ENCODE results near the gene KHK.
A peak's percentile ranks its signal among the peaks of the same experiment; 100 is the strongest.

KHK gene

GRCh38 chr2:27088634-27089033 lies 2.1 kb downstream of the KHK start:
- no peaks in the 10 kb centered on the region for H3K9me3 ChIP-seq (ENCODE audit: control insufficient read depth in 1 of 2, low read length in 2 of 2)
- H3K27me3 ChIP-seq (ENCODE audit: control insufficient read depth in 1 of 2, insufficient read depth in 2 of 2, low read length in 2 of 2): no peaks in the 10 kb centered on the region
- no peaks in the 10 kb centered on the region for H3K36me3 ChIP-seq (ENCODE audit: control insufficient read depth in 1 of 2, insufficient read depth in 2 of 2, low read length in 2 of 2)
- H3K9ac ChIP-seq (ENCODE audit: low read depth in 1 of 2, low read length in 2 of 2): peak overlapping the region; percentile 48 to 64
- H3K27ac ChIP-seq (ENCODE audit: low read depth, low read length): no peak overlapping the region
- H3K4me1 ChIP-seq (ENCODE audit: control insufficient read depth in 1 of 2, insufficient read depth in 2 of 2, low read length in 2 of 2): peaks cover 40 to 57% of the 10 kb centered on the region in 2 donors
- peak overlapping the region; percentile 78 to 92 for H3K4me3 ChIP-seq (ENCODE audit: low read depth in 1 of 2, low read length in 2 of 2)

DNA sequence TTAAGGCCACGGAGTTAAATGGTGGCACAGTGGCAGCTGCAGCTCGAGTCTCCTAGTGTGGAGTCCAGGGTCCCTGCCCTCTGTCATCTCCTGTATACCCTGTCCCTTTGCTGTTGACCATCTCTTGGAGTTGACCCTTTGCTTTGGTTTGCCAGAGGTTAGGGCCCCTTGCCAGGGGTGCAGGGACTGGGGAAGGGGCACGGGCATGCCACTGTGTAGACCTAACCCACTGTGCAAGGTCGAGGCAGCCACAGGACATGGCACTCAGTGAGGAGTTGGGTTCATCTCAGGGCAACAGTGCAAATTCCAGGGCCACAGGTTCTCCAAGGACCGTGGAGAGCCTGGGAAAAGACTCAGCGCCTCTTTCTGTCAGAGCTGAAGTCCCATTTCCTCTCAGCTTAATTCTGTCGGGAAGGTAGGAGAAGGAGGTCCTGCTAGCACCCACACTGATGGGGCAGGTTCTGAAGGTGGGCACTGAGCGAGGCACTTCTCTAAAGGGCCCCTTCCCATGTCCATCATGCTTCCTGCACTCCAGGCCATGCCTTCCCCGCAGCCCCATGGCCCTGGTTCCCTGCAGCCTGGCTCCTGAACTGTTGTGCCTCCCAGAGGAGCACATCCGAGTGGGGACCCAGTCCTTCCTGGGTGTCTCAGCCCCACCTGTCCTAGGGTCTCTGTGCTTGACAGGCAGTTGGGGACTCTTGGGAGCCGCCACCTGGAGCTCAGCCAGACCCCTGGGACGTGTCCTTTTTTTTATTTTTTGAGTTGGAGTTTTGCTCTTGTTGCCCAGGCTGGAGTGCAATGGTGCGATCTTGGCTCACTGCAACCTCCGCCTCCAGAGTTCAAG lies 2.8 kb downstream of the KHK start:
- peaks cover 47 to 64% of the 10 kb centered on the region in 2 donors for H3K4me1 ChIP-seq (ENCODE audit: control insufficient read depth in 1 of 2, insufficient read depth in 2 of 2, low read length in 2 of 2)
- peaks cover 0 to 3% of the 10 kb centered on the region in 2 donors for H3K36me3 ChIP-seq (ENCODE audit: control insufficient read depth in 1 of 2, insufficient read depth in 2 of 2, low read length in 2 of 2)
- H3K9ac ChIP-seq (ENCODE audit: low read depth in 1 of 2, low read length in 2 of 2): peak overlapping the region; percentile 48 to 64
- peak overlapping the region; percentile 78 to 92 for H3K4me3 ChIP-seq (ENCODE audit: low read depth in 1 of 2, low read length in 2 of 2)
- no peaks in the 10 kb centered on the region for H3K9me3 ChIP-seq (ENCODE audit: control insufficient read depth in 1 of 2, low read length in 2 of 2)
- no peaks in the 10 kb centered on the region for H3K27me3 ChIP-seq (ENCODE audit: control insufficient read depth in 1 of 2, insufficient read depth in 2 of 2, low read length in 2 of 2)
- no peak overlapping the region for H3K27ac ChIP-seq (ENCODE audit: low read depth, low read length)

GRCh38 chr2:27091746-27092695 lies 5.4 kb downstream of the KHK start:
- H3K4me3 ChIP-seq (ENCODE audit: low read depth in 1 of 2, low read length in 2 of 2): peak overlapping the region; percentile 2 to 41
- H3K27ac ChIP-seq (ENCODE audit: low read depth, low read length): peak overlapping the region; percentile 17
- peak overlapping the region; percentile 9 to 15 for H3K9ac ChIP-seq (ENCODE audit: low read depth in 1 of 2, low read length in 2 of 2)
- no peaks in the 10 kb centered on the region for H3K9me3 ChIP-seq (ENCODE audit: control insufficient read depth in 1 of 2, low read length in 2 of 2)
- peaks cover 57 to 67% of the 10 kb centered on the region in 2 donors for H3K4me1 ChIP-seq (ENCODE audit: control insufficient read depth in 1 of 2, insufficient read depth in 2 of 2, low read length in 2 of 2)
- H3K36me3 ChIP-seq (ENCODE audit: control insufficient read depth in 1 of 2, insufficient read depth in 2 of 2, low read length in 2 of 2): peaks cover 3 to 23% of the 10 kb centered on the region in 2 donors
- H3K27me3 ChIP-seq (ENCODE audit: control insufficient read depth in 1 of 2, insufficient read depth in 2 of 2, low read length in 2 of 2): no peaks in the 10 kb centered on the region

GRCh38 chr2:27092696-27093429 lies 6.3 kb downstream of the KHK start:
- Histone ChIP-seq H3K36me3 (ENCODE audit: control insufficient read depth in 1 of 2, insufficient read depth in 2 of 2, low read length in 2 of 2) (peaks cover 7 to 31% of the 10 kb centered on the region in 2 donors), H3K9me3 (ENCODE audit: control insufficient read depth in 1 of 2, low read length in 2 of 2) (no peaks in the 10 kb centered on the region), H3K4me3 (ENCODE audit: low read depth in 1 of 2, low read length in 2 of 2) (peak overlapping the region; percentile 41 to 53), H3K27ac (ENCODE audit: low read depth, low read length) (no peak overlapping the region), H3K4me1 (ENCODE audit: control insufficient read depth in 1 of 2, insufficient read depth in 2 of 2, low read length in 2 of 2) (peaks cover 57 to 58% of the 10 kb centered on the region in 2 donors), H3K9ac (ENCODE audit: low read depth in 1 of 2, low read length in 2 of 2) (peak overlapping the region in 1 of 2 donors; percentile 58), H3K27me3 (ENCODE audit: control insufficient read depth in 1 of 2, insufficient read depth in 2 of 2, low read length in 2 of 2) (no peaks in the 10 kb centered on the region)

- no peaks in the 10 kb centered on the region for H3K9me3 ChIP-seq (ENCODE audit: control insufficient read depth in 1 of 2, low read length in 2 of 2)
- peaks cover 7 to 34% of the 10 kb centered on the region in 2 donors for H3K36me3 ChIP-seq (ENCODE audit: control insufficient read depth in 1 of 2, insufficient read depth in 2 of 2, low read length in 2 of 2)
- H3K4me3 ChIP-seq (ENCODE audit: low read depth in 1 of 2, low read length in 2 of 2): peak overlapping the region; percentile 41 to 53
- H3K9ac ChIP-seq (ENCODE audit: low read depth in 1 of 2, low read length in 2 of 2): peak overlapping the region in 1 of 2 donors; percentile 58
- H3K4me1 ChIP-seq (ENCODE audit: control insufficient read depth in 1 of 2, insufficient read depth in 2 of 2, low read length in 2 of 2): peaks cover 56 to 58% of the 10 kb centered on the region in 2 donors
- no peaks in the 10 kb centered on the region for H3K27me3 ChIP-seq (ENCODE audit: control insufficient read depth in 1 of 2, insufficient read depth in 2 of 2, low read length in 2 of 2)
- H3K27ac ChIP-seq (ENCODE audit: low read depth, low read length): peak overlapping the region; percentile 22
Observed at GRCh38 chr2:27093430-27094352, 7.1 kb downstream of the KHK start.

DNA sequence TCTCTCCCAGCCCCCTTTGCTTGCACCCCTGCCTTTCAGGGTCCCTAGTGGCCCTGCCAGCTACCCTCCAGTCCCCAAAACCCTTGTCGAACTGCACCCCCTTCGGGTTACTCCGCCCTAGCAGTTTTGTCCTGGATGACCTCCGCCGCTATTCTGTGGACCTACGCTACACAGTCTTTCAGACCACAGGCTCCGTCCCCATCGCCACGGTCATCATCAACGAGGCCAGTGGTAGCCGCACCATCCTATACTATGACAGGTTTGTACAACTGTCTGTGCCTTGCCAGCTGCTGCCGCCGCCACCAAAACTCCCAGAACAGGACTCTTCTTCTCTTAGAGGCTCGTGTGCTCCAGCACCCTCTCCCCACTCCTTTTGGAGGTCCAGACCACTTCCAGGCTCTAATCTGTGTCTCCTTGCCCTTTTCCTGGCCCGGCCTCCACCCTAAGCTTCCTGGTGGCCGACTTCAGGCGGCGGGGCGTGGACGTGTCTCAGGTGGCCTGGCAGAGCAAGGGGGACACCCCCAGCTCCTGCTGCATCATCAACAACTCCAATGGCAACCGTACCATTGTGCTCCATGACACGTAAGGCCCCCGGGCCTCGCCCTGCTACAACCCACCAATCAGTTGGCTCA lies 7.9 kb downstream of the KHK start:
- no peaks in the 10 kb centered on the region for H3K9me3 ChIP-seq (ENCODE audit: control insufficient read depth in 1 of 2, low read length in 2 of 2)
- peaks cover 48 to 57% of the 10 kb centered on the region in 2 donors for H3K4me1 ChIP-seq (ENCODE audit: control insufficient read depth in 1 of 2, insufficient read depth in 2 of 2, low read length in 2 of 2)
- H3K27ac ChIP-seq (ENCODE audit: low read depth, low read length): no peak overlapping the region
- peak overlapping the region in 1 of 2 donors; percentile 28 for H3K9ac ChIP-seq (ENCODE audit: low read depth in 1 of 2, low read length in 2 of 2)
- H3K4me3 ChIP-seq (ENCODE audit: low read depth in 1 of 2, low read length in 2 of 2): peak overlapping the region in 1 of 2 donors; percentile 53
- peaks cover 7 to 41% of the 10 kb centered on the region in 2 donors for H3K36me3 ChIP-seq (ENCODE audit: control insufficient read depth in 1 of 2, insufficient read depth in 2 of 2, low read length in 2 of 2)
- no peaks in the 10 kb centered on the region for H3K27me3 ChIP-seq (ENCODE audit: control insufficient read depth in 1 of 2, insufficient read depth in 2 of 2, low read length in 2 of 2)

DNA sequence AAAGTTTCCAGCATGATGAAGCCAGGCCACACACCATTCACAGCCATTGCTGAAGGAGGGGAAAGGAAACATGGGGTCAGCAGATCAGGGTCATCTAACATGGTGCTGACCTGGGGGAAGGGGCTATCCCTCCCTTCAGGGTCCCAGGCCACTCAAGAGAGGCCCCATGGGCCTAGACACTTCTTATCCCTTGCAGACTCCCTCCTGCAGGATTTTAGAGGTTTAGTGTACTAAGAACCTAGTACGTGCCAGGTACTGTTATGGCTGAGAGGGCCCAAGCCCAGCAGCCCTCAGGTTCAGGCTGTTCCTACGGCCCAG lies 8.8 kb downstream of the KHK start:
- Histone ChIP-seq H3K4me1 (ENCODE audit: control insufficient read depth in 1 of 2, insufficient read depth in 2 of 2, low read length in 2 of 2) (peaks cover 48 to 54% of the 10 kb centered on the region in 2 donors), H3K4me3 (ENCODE audit: low read depth in 1 of 2, low read length in 2 of 2) (no peak overlapping the region), H3K9ac (ENCODE audit: low read depth in 1 of 2, low read length in 2 of 2) (peak overlapping the region in 1 of 2 donors; percentile 10), H3K27ac (ENCODE audit: low read depth, low read length) (no peak overlapping the region), H3K27me3 (ENCODE audit: control insufficient read depth in 1 of 2, insufficient read depth in 2 of 2, low read length in 2 of 2) (no peaks in the 10 kb centered on the region), H3K36me3 (ENCODE audit: control insufficient read depth in 1 of 2, insufficient read depth in 2 of 2, low read length in 2 of 2) (peaks cover 16 to 50% of the 10 kb centered on the region in 2 donors), H3K9me3 (ENCODE audit: control insufficient read depth in 1 of 2, low read length in 2 of 2) (no peaks in the 10 kb centered on the region)

DNA sequence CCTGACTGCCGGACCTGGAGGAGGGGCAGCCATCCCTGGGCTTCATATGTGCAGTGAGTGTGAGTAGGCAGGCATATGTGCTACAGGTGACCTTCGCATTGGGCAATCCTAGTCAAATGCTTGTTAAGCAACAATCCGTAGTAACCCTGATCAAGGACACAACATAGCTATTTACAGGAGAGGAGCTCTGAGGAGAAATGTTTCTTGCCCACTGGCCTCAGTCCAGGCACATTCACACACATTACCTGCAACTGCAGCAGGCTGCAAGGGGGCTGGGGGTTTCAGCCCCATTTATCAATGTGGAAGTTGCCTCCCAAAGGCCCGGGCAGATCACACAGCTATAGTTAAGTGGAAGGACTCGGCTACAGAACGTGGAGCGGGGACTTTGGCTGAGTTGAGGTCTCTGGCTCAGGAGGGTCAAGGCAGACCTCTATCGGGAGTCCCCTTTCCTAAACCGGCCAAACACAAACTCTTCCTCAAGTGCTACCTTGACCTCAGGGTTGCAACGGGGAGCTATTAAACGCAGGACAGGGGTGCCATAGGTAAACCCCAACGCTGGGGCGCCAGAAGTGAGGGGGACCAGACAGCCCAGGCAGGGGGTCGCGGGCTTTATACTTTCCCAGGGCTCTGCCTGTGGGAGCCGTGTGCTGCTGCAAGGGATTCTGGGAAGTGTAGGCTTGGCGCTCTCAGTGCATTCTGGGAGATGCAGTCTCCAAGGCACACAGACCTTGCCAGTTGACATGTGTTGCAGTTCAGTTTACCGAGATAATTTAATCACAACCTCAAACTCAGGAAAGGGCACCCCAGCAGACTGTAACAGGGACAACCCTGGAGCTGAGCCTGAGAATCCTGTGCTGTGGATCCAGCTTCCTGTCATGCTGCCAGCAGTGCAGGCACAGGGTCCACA lies 9.4 kb downstream of the KHK start:
- Histone ChIP-seq H3K36me3 (ENCODE audit: control insufficient read depth in 1 of 2, insufficient read depth in 2 of 2, low read length in 2 of 2) (peaks cover 20 to 56% of the 10 kb centered on the region in 2 donors), H3K27ac (ENCODE audit: low read depth, low read length) (no peak overlapping the region), H3K4me3 (ENCODE audit: low read depth in 1 of 2, low read length in 2 of 2) (peak overlapping the region; percentile 39 to 53), H3K27me3 (ENCODE audit: control insufficient read depth in 1 of 2, insufficient read depth in 2 of 2, low read length in 2 of 2) (no peaks in the 10 kb centered on the region), H3K9ac (ENCODE audit: low read depth in 1 of 2, low read length in 2 of 2) (peak overlapping the region; percentile 1 to 10), H3K9me3 (ENCODE audit: control insufficient read depth in 1 of 2, low read length in 2 of 2) (no peaks in the 10 kb centered on the region), H3K4me1 (ENCODE audit: control insufficient read depth in 1 of 2, insufficient read depth in 2 of 2, low read length in 2 of 2) (peaks cover 48 to 50% of the 10 kb centered on the region in 2 donors)

Data from duodenal mucosa (tissue), 2 donors.